Stimulated activated CD4-positive, alpha-beta T cell treated with anti-CD3 and anti-CD28 coated beads, TNF-alpha, amount 100 ng/mL, for 24 hours (primary cell): ENCODE results near the gene PPA1.
"Not testable (repeated sequence)": the region's sequence is repeated elsewhere in the genome, so short reads cannot be mapped to it uniquely, and the experiment has no call there.

ENCODE experiments used
- DNase-seq, 3 experiments: peaks; one replicate each; pipeline ENCODE4 v3.0.0-alpha.2; 2020; ENCODE audit warnings: low read depth in 3 of 3

The PPA1 gene

DNA sequence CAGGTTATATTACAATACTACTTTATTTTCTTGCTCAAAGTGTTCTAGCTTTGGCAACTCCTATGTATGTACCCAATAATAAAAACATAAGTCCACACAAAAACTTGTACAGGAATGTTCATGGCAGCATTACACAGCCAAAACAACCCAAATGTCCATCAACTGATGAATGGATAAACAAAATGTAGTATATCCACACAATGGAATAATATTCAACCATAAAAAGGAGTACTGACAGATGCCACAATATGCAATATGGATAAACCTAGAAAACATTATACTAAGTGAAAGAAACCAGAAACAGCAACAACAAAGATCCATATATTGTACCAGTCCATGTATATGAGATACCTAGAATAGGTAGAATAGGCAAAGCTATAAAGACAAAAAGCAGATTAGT, 21.0 kb downstream of the PPA1 start:
- no peak for DNase-seq

DNA sequence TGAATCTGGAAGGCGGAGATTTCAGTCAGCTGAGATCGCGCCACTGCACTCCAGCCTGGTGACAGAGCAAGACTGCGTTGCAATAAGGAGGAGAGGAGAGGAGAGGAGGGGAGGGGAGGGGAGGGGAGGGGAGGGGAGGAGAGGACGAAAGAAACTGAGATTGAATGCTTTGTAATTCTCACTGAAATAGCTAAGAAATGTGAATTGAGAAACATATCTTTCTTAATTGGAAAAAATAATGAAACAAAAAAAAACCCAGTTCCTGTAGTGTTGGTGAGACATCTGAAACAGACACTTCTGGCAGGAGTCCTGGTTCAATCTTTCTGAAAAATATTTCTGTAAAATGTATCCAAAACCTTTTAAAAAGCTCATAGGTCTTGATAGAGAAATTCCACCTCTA, 26.5 kb downstream of the PPA1 start:
- DNase-seq: no peak

DNA sequence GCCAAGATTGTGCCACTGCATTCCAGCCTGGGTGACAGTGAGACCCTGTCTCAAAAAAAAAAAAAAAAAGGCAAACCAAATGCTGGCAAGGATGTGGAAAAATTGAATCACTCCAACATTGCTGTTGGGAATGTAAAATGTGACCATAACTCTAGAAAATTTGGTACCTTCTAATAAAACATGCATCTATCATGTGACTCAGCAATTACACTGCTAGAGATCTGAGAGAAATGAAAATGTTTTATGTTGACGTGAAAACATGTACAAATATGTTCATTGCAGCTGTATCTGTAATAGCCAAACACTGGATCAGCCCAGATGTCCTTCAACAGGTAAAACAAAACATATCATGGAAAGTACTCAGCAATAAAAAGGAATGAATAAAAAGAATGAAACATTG, 32.1 kb downstream of the PPA1 start:
- DNase-seq: no peak

DNA sequence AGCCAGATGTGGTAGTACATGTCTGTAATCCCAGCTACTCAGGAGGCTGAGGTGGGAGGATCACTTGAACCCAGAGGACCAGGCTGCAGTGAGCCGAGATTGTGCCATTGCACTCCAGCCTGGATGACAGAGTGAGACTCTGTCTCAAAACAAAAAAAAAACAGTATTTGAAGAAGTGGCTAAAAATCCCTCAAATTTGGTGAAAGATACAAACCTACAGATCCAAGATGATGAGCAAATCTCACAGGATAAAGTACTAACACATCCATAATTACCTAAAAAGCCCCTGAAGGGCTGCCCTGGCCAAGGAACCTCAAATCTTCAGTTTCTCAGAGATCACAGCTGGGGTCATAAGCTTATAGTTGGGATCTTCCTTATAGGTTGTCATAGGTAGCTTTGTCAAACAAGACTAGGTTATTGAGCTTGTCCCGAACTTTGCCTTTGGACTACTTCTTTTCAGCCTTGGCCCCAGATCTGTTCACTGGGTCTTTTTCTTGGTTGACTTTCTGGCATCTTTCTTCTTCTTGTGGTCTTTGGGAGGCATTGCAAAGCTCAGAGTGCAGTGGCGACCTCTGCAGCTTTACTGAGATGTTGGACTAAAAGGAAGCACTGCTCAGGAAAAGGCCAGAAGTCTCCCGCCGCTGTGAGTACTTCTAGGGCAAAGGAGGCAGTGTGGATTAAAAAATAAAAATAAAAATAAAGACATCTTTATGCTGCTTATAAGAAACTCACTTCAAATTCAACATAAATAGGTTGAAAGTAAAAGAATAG, 34.3 kb downstream of the PPA1 start:
- no peak for DNase-seq

DNA sequence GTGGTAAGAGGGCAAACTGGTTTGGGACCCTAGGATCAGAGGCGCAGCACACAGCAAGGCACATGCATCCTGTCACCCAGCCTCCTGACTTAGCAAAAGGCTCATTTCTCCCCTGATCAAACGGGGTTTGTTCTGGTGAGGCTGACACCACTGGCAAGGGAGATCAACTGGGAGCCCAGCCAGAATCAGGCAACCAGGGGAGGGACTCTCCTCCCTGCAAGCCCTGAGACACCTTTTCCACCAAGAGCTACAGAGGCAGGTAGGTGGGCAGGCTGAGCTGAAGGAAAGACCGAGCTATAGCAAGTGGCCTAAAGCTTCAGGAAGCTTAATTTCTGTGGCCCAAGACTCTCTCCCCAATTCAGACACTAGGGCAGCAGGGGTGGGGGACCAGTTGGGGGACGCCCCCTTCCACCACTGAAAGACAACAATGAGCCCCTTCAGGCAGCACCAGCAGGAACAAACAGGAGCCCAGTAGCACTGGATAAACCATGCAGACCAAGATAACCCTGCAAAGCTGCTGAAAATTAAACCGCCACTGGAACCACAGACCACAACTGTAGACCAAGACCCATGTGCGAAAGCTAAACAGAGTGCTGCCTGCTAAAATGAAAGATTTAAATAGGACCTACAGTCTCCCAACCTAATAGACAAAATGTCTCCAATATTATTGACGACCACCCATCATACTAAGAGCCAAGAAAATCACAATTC, 35.8 kb downstream of the PPA1 start:
- DNase-seq: no peak

DNA sequence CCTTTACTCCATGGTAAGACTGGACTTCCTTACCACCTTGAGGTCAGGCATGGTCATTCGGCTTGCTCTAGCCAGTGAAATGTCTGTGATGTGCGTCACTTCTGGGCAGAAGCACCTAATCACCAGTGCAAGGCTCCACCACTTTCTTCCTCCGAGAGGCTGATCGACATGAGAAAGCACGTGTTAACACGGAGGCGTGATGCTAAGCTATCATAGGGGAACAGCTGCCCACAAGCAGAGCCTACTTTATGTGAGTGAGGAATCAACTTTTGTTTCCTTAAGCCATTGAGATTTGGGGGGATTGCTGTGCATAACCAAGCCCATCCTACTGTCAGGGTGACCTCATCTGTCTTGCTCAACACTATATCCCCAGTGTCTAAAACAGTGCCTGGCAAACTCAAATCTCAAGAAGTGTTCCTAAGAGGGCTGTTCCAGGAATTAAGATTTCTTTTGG, 39.8 kb downstream of the PPA1 start:
- DNase-seq: no peak

DNA sequence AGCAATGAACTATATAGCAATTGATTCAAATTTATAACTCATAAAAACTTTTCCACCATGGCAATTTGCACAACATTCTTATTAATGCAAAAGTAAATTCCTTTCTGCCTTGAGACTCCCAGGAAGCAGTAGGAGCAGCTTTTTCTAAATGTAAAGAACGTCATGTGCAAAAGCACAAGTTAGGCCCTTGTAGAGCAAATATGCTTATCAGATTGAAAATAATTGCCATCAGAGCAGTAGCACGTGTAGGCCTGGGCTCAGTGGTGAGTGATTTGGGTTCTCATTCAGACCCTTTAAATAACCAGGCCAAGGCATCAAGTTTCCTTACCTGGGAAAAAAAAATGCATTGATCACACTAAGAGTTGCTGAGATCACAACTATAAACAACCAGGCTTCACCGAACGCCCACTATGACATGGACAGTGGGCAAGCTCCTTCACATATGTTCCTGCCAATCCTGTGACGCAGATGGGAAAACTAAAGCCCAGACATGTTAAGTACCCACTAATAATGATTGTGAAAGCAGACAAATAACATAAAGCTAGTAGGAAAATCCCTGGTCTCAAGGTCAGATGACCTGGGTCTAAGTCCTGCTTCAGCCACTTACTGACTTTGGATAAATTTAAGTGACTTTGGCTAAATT, 40.8 kb downstream of the PPA1 start:
- no peak for DNase-seq

DNA sequence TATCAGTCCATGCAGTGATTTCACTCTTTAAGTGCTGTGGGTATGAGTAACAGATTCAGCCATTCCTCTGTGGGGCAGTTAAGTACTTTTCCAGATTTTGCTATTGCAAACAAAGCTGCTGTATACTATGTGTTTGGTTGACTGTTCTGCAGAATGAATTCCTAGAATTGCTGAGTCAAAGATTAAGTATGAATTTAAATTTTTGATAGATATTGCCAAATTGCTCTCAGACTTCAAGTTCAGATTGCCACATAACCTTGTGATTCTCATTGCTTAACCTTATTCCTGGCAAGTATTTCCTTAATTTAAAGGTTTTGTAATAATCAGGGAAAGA, 41.3 kb downstream of the PPA1 start:
- DNase-seq: no peak

DNA sequence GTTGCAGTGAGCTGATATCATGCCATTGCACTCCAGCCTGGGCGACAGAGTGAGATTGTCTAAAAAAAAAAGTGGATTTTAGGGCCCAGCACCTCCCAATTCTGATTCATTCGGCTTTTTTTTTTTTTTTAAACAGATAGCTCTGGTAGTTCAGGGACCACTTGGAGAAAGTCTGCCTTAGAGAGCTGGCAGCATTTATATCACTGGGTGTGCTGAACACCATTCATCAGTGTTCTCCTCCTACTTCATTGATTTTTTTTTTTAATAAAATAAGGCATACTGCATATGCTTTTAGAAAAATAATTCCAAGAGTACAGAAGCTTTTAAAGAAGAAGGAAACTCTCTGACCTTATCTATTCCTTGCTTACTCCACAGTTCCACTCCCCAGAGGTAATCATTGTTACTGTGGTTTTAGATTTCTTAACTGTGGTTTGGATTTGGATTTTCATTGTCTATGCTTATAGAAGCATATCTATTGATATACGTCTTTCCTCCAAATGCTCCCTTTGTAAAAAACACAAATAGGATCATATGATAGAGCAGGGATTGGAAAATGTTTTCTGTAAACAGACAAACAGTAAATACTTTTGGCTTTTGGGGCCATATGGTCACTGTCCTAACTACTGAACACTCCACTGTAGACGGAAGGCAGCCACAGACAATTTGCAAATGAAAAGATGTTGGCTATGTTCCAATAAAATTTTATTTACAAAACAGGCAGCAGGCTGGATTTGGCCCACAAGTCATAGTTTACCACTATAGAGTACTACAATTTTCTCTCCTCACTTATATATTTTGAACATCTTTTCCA, 41.9 kb downstream of the PPA1 start:
- no peak for DNase-seq

DNA sequence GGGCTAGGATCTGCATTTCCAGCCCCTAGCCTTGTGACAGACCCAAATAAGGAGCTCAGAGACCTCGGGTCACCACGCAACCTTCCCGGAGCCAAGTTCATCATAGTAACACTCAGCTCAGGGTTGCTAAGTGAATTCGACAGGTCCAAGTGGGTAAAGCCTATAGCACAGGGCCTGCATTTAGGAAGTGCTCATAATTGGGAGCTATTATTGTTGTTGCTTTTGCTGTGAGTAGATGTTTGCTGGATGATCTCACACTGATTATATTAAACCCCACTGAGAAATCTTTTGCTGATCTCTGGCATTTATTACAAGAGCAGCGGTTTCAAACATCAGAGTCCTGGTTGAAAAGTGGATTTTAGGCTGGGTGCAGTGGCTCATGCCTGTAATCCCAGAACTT, 42.6 kb downstream of the PPA1 start:
- no peak for DNase-seq

DNA sequence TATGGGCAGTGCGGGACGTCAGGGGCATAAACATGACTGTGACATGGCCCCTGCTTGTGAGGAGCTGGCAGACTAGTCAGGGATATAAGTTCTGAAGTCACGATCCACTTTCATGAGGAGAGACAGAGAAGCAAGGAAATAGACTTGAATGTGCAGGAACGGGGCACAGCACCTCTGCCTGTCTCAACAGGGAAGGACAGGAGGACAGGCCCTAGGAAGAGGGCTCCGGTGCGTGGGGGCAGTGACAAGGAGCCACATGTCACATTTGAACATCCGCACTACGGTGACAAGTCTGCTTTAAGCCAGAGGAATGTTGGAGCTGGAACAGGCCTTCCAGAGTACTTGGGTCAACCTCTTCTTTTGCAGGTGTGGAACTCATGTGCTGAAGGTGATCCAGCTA, 43.1 kb downstream of the PPA1 start:
- DNase-seq: no peak

DNA sequence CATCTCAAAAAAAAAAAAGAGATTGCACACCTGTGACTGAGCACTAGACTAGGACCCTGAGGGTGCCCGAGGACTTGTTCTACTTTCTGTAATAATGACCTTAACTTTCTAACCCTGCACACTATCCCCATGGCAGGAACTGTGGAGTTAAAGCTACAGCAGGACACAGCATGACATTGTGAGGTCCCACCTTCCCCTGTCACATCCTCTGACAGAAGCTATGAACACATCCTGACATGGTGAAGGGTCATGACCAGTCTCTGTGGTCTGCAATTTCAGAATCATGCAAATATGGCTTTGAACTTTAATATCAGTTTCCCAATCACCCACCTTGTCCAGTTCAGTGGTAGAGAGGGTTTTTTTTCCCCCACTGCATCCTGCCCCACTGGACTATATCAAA, 44.5 kb downstream of the PPA1 start:
- DNase-seq: no peak

DNA sequence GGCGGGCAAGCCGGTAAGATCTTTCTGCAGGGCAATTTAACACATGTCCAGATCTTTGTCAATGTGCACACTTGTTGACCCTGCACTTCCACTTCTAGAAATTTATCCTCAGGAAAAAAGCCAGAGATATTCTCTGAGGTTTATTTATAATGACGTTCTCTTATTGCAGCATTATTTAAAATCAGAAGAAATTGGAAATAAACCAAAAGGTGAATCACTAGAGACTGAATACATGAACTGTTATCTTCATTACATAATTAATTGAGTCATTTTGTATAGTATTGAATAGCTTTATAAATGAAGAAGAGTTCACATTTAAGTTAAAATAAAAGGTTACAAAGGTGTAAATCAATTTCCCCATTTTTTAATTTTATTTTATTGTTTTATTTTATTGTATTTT, 46.7 kb downstream of the PPA1 start:
- no peak for DNase-seq

DNA sequence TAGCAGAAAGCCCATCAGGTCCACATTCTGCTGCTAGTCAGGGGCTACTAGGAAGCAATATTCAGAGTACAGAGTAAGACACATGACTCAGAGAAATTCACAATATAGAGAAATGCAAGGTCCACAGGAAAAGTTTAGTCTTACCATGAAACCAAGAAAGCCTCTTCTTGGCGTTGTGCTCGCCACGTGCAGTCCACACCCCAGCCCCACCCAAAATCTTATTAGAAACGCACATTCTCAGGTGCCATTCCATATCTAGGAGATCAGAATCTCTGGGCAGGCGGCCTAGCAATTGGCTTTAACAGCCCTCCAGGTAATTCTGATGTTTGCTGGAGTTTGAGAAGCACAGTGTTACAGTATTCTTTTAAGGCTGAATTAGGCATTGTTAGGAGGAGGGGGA, 47.1 kb downstream of the PPA1 start:
- DNase-seq: no peak

DNA sequence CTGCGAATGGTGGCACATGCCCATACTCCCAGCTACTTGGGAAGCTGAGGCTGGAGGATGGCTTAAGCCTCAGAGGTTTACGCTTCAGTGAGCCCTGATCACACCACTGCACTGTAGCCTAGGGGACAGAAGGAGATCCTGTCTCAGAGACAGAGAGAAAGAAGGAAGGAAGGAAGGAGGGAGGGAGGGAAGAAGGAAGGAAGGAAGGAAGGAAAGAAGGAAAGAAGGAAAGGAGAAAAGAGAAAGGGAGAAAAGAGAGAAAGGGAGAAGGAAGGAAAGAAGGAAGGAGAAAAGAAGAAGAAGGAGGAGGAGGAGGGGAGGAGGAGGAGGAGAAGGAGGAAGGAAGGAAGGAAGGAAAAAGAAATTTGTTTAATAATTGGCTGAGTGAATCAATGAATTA, 49.9 kb downstream of the PPA1 start:
- no peak for DNase-seq

DNA sequence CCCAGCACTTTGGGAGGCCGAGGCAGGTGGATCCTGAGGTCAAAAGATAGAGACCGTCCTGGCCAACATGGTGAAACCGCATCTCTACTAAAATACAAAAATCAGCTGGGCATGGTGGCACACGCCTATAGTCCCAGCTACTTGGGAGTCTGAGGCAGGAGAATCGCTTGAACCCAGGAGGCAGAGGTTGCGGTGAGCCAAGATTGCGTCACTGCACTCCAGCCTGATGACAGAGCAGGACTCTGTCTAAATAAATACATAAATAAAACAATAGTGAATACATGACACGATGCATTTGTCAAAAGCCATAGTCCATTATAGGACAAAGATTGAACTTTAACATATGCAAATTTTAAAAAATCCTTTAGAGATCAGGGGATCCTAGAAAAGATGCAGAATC, 54.0 kb downstream of the PPA1 start:
- DNase-seq: not testable (repeated sequence)

DNA sequence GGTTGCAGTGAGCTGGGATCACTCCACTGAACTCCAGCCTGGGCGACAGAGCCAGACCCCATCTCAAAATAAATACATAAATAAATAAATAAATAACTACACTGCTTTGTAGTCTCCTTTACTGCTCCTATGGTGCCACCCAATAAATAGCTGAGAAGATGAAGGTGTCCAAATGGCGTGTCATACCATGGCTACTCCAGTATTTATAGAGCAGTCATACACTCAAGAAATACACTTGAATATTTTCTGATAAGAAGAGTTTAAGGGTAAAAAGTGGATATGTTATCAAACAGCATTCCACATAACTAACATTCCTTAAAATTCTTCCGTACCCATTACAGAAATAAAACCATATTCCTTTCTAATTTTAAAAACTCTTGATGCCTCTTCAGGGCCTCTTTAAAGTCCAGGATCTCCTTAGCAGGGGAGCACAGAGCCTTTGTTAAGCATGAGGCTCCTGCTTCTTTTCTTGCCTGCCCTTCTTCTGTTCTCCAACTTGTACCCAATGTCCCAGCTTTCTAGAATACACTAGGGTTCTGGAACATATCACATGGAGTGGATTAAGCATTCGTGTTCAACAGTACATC, 55.0 kb downstream of the PPA1 start:
- no peak for DNase-seq

DNA sequence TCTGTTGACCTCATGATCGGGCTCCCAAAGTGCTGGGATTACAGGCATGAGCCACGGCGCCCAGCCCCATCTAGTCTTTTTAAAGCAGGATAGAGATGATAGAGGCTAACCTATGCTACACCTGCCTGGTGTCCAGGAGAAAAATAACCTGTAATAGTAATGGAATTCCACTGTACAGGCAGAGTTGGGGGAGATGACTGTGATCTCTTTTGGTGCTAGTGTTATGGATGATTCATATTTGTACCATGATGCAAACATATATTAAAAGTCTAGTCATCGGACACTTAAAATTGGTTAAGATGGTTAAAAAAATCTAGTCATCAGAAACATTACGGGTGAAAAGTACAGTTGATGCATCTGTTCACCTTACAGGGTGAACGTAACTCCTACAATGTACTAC, 56.8 kb downstream of the PPA1 start:
- no peak for DNase-seq

DNA sequence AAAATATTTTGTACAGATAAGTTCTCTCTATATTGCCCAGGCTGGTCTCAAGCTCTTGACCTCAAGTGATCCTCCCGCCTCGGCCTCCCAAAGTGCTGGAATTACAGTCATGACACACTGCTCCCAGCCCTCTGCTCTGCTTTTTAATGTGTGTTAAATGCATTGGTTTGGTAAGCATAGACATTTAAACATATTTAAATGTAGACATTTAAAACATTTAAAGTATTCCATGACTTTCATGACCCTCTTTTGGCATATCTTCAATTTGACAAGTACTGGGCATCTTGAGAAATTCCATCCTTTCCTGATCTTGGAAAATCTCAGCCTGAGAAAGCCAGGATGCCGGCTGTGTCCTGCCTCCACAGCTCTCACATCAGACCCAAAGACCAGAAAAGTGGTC, 57.7 kb downstream of the PPA1 start:
- DNase-seq: no peak

DNA sequence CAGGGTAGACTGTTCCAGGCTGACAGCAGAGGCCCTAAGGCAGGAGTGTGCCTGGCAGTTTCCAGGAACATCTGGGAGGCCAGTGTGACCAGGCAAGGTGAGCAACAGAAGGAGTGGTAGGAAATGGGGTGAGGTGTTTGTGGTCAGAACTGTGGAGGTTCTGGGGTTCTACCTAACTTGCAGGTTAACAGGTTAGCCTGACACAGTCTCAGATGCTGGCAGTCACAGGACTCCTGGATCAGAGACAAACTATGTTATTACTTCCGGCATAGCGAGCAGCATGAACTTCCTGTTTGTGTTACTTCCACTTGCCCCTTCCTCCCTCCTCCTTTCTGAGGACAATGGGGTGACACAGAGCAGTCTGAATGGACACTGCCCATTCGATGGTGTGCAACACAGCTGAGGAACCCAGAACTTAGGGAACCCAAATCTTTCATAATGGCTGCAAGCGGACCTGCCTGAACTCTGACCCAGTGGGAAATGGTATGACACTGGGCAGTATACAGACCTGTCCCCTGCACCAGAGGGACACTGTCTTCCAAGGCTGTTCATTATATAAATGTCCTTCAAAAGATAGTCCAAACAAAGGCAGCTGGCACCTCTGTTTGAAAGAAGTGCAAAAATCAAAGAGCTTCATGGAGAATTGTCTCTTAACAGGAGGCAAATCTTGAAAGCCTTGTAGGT, 59.0 kb downstream of the PPA1 start:
- DNase-seq: no peak

DNA sequence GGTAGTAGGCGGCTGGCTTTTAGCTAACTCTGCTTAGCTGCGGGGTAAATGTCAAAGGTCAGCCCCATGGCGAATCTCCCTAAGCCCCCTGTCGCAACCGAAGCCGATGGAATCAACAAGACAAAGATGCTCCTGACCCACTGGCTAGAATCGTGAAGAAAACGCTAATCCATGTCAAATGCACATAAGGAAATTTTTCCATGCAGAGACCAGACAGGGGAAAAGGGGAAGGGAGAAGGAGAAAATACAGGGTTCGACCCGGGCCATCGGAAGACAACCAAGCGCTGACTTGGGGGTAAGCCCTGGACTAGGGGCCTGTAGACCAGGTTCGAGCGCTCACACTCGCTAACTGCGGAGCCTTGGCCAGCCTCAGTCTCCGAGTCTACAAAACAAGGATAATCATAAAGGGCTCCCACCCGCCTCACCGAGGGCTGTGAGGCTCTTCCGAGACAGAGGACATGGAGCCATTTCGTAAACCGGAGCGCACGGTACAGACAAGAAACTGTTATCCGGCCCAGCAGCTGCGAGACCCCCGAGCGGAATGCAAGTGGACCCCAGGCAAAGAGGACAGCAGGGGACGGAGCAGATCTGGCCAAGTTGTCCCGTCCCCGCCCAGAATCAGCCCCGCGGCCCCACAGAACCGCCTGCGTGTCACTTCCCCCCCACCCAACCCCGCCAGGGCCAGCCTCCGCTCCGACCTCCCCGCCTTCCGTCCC, 63.4 kb downstream of the PPA1 start:
- no peak for DNase-seq
